Subcutaneous adipose tissue (tissue), 4 donors: Measurements from ENCODE around the gene TMEM108. TPM values are rescaled to one million over a fixed set of nuclear protein-coding genes. Genes with fewer than 3 reads are reported as not detected.

ENCODE experiments used
- total RNA-seq, 4 donors: library from RNA; depleted of rRNA; stranded (reverse); fragments of >200 nt; gene quantifications; one replicate each; pipeline ENCODE4 v1.1.0, GENCODE V29; 2016
- TF ChIP-seq, protein P1 (sequence below): fragments of 450-650 bp; IDR thresholded peaks from one replicate; pipeline ENCODE4 v1.5.1; 2016; ENCODE audit warnings: low read depth, mild to moderate bottlenecking, control low read depth, antibody characterized with exemption, moderate library complexity

TMEM108 gene
- total RNA-seq, 4 donors from 2014 or later = 0.66 to 1.0 (median 0.75) TPM; not detected in 1

DNA sequence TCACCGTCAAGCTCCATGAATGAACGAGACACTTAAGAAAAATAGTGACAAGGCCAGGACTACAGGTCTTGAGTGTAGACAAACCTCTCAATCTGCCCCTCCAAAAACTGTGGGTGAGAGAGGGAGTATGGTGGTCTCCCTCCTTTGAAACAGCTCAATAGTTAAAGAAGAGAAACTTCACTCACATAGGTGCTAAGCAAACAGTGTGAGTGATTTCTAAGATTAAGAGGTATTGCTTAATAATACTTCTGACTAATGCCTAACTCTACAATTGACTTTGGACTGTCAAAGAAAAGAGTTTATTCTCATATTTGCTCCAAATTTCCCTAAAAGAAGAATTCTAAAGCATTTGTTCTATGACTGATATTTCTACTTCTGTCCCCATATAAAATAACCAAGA, 17.0 kb upstream of the TMEM108 start:
- TF ChIP-seq, protein P1, sequence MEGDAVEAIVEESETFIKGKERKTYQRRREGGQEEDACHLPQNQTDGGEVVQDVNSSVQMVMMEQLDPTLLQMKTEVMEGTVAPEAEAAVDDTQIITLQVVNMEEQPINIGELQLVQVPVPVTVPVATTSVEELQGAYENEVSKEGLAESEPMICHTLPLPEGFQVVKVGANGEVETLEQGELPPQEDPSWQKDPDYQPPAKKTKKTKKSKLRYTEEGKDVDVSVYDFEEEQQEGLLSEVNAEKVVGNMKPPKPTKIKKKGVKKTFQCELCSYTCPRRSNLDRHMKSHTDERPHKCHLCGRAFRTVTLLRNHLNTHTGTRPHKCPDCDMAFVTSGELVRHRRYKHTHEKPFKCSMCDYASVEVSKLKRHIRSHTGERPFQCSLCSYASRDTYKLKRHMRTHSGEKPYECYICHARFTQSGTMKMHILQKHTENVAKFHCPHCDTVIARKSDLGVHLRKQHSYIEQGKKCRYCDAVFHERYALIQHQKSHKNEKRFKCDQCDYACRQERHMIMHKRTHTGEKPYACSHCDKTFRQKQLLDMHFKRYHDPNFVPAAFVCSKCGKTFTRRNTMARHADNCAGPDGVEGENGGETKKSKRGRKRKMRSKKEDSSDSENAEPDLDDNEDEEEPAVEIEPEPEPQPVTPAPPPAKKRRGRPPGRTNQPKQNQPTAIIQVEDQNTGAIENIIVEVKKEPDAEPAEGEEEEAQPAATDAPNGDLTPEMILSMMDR = no peak

DNA sequence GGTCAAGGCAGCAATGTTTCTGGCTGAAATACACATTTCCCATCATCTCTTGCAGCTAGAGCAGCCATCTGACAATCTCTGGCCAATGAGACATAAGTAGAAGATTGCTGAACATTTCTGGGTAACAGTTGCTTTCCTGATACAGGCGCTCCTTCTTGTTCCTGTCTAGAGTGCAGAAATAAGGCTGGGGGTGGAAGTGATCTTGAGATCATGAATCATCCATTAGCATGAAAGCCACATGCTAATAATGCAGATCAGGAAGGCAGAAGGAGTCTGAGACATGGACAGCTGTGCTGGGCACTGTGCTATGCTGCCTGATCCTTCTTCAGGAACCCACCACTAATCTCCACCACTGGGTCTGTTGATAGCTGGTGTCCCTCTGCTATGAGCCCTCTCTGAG, 14.8 kb upstream of the TMEM108 start:
- TF ChIP-seq, protein P1 = no peak

DNA sequence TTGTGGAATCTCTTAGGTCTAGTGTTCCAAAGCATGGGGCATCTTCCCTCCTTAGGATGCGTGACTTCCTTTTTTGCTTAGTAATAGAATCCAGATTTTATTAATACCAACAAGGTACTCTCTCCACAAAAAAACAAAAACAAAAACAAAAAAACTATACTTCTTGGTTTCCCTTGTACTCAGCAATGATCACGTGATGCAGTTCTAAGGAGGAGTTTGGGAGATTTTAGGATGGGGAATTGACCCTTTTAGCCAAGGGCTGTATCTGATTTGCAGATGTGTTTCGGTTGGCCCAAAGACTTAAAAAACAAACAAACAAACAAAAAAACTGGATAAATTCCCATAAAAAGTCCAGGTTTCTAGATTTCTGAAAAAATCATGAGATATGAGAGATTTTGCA, 12.6 kb upstream of the TMEM108 start:
- TF ChIP-seq, protein P1 = no peak

DNA sequence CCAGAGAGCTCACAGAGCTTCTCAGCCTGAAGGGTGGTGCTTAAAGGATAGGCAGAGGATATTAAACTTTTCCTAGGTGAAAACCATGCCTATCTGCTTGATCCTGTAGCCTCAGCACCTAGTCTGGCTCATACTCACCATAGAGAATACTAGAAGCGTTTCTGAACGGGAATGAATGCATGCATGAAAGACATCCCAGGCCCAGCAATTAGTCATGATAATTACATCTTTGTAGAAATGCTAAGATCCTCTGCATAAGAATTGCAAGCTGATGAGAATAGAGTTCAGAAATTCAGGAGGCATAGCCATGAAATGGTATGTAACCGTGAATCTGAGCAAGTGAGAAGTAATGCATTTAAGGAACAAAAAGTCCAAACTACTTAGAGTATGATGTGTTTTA, 5.9 kb upstream of the TMEM108 start:
- TF ChIP-seq, protein P1 = no peak

DNA sequence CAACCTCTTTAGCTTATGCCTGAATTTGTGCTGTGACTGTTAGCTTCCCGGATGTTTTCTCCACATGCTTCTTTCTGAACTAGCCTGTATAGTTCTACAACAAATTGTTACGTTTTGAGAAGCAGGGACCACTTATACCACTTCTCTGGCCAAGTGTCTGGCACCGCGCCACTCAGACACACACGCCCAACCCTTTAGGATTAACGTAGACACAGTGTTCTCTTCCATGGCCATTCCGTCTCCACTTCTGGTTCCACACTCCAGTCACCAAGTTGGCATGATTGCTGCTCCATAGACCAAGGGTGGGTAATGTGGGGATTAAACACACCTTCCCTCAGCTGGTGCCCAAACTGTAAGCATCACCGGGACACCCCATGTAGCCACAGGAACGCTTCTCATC, 755 bp upstream of the TMEM108 start:
- TF ChIP-seq, protein P1 = no peak

DNA sequence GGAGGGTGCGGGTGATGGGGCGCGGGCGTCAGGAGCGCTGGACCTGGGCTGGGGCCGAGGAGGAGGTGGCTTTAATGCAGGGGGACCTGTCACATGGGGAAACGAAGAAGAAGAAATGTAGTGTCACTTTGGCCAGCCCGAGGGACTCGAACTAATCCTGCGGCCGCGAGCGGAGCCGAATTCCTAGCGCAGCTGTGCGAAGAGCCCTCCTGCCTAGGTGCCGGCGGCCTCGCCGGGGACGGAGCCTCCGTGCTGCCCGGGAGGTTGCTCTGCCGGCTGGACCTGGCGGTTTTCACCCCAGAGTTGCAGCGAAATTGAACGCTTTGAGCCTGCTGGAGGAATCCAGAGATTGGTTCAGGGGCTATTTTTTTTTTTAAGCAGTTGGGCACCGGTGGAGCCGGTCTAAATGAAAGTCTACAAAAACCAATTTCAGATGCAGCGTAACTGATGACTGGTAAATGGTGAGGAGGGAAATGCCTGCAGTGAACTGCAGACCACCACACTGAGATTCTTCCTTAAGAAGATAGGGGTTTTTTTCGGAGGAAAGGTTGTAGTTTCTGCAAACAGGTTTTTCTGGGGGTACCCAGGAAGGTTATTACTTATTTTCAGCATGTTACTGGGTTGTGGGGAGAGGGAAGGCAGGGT, 662 bp downstream of the TMEM108 start:
- TF ChIP-seq, protein P1 = no peak

DNA sequence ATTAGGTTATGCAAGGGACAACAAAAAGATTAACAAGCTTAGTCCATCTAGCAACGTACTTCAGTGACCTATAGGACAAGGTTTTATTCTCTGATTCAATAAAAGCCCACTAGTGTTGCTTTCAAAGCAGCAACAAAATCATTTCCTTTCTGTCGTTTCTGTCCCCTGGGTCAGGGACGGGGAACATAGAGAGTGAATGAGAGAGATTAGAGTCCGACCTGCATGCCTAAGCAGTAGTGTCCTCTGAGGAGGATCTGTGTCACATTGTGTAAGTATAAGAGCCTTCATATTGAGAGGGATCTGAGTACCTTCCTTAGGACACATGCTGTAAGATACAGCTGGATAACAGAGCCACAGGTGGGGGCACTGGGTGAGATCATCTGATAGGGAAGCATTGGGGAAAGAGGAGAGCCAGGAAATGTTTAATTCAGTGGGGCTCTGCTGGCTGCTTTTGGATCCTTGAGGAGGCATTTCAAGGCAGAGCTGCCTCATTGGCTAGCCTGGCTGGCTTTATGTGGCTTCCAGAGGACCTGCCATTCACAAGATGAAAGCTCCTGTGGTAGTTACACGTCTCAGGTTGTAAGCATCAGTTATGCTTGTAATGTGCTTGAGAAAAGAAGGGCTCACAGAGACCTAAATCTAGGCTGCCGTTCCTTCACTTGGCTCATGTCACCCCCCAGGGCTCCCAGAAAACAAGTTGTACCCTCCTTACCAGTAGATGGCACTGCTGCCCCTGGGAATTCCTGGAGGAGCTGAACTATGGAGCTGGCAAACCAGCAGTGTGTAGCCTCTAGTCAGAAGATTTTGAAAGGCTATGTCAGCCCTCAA, 2.7 kb downstream of the TMEM108 start:
- TF ChIP-seq, protein P1 = no peak
